B cell (primary cell): ENCODE measurements around the gene GKN1. TPM values are rescaled to one million over a fixed set of nuclear protein-coding genes. Genes with fewer than 3 reads are reported as not detected.

Source experiments
- ATAC-seq: fragments of 200-7000 bp; cut with Tn5 transposase; one replicate; pipeline ENCODE4 v1.10.0; 2021; ENCODE audit warnings: low read depth, mild to moderate bottlenecking, moderate number of reproducible peaks, moderate library complexity
- CTCF ChIA-PET: fragments of 350-600 bp; sonication (Branson Sonifier 250); formaldehyde crosslinking; loops from one replicate; lab custom pipeline; 2021; ENCODE audit warnings: antibody characterized with exemption, inconsistent platforms; lab: Charles Lee
- POLR2A ChIA-PET: fragments of 350-600 bp; sonication (Branson Sonifier 250); formaldehyde crosslinking; loops from one replicate; lab custom pipeline; 2021; ENCODE audit warnings: antibody characterized with exemption; lab: Charles Lee
- DNase-seq: peaks from one replicate; pipeline ENCODE4 v3.0.0; 2013
- H2AFZ ChIP-seq: 2 replicates; pipeline ENCODE4 v1.6.1; 2012; ENCODE audit warnings: mild to moderate bottlenecking, low read depth, low read length; ENCODE audit not compliant: insufficient read depth, poor library complexity, severe bottlenecking
- H3K27ac ChIP-seq, 2 donors: 1 replicate in 1 of 2; 2 replicates in 1 of 2; pipeline ENCODE4 v1.5.1; 2012 to 2013; ENCODE audit warnings: low read length in 2 of 2, mild to moderate bottlenecking in 2 of 2, moderate library complexity in 1 of 2
- H3K27me3 ChIP-seq, 4 experiments: fragments of 200-600 bp in 1 of 4; sonication (generic) in 1 of 4; replicated peaks in 1 of 4; 1 replicate in 2 of 4; 2 replicates in 2 of 4; pipeline versions ENCODE4 v1.6.1 to v1.7.0; 2013 to 2016; ENCODE audit warnings: low read length in 3 of 4, mild to moderate bottlenecking in 2 of 4, mixed read lengths in 1 of 4, moderate library complexity in 1 of 4; ENCODE audit not compliant: insufficient read depth in 4 of 4, control insufficient read depth in 3 of 4; ENCODE audit errors: control extremely low read depth in 1 of 4
- H3K36me3 ChIP-seq, 2 experiments: replicated peaks in 1 of 2; 1 replicate in 1 of 2; 2 replicates in 1 of 2; pipeline versions ENCODE4 v1.6.1 to v1.7.1; 2013; ENCODE audit warnings: low read length in 1 of 2; ENCODE audit not compliant: insufficient read depth in 2 of 2, control insufficient read depth in 1 of 2; ENCODE audit errors: control extremely low read depth in 1 of 2, extremely low read depth in 1 of 2
- H3K4me1 ChIP-seq, 2 donors: fragments of 200-600 bp in 1 of 2; sonication (generic) in 1 of 2; 1 replicate in 1 of 2; 2 replicates in 1 of 2; pipeline versions ENCODE4 v1.5.1 to v1.6.1; 2013 to 2017; ENCODE audit warnings: low read length in 2 of 2; ENCODE audit not compliant: control insufficient read depth in 2 of 2, insufficient read depth in 2 of 2
- H3K4me2 ChIP-seq: replicated peaks from 2 replicates; pipeline ENCODE3; 2012; ENCODE audit warnings: mild to moderate bottlenecking, low read depth, low read length; ENCODE audit not compliant: poor library complexity, severe bottlenecking
- H3K4me3 ChIP-seq, 5 experiments: fragments of 200-600 bp in 1 of 5; sonication (generic) in 1 of 5; 1 replicate in 3 of 5; 2 replicates in 2 of 5; pipeline versions ENCODE4 v1.5.1 to v1.7.0; 2011 to 2016; ENCODE audit warnings: low read length in 4 of 5, mild to moderate bottlenecking in 4 of 5, low read depth in 2 of 5, control low read depth in 1 of 5, moderate library complexity in 1 of 5; ENCODE audit not compliant: insufficient read depth in 1 of 5; ENCODE audit errors: control extremely low read depth in 1 of 5, extremely low read depth in 1 of 5
- H3K79me2 ChIP-seq: fragments of 200-600 bp; sonication (generic); one replicate; pipeline ENCODE4 v1.6.0; 2016; ENCODE audit warnings: low read length; ENCODE audit not compliant: control insufficient read depth, insufficient read depth
- H3K9ac ChIP-seq: fragments of 200-600 bp; sonication (generic); 2 replicates; pipeline ENCODE4 v1.6.1; 2017; ENCODE audit warnings: mild to moderate bottlenecking, low read length, moderate library complexity
- H3K9me3 ChIP-seq, 3 donors: one replicate each; pipeline versions ENCODE4 v1.6.1 to v1.7.1; 2013; ENCODE audit warnings: low read length in 2 of 3; ENCODE audit not compliant: control insufficient read depth in 2 of 3, insufficient read depth in 1 of 3; ENCODE audit errors: control extremely low read depth in 1 of 3
- H4K20me1 ChIP-seq: 2 replicates; pipeline ENCODE4 v1.6.0; 2012; ENCODE audit warnings: mild to moderate bottlenecking, low read length; ENCODE audit not compliant: insufficient read depth, control insufficient read depth, poor library complexity, severe bottlenecking
- H3K27ac Mint-ChIP-seq: one replicate; pipeline ENCODE4 v1.8.0; 2021; ENCODE audit warnings: mixed read lengths
- H3K27me3 Mint-ChIP-seq: one replicate; pipeline ENCODE4 v1.8.0; 2021; ENCODE audit warnings: mixed read lengths
- H3K4me1 Mint-ChIP-seq: one replicate; pipeline ENCODE4 v1.8.0; 2021; ENCODE audit warnings: mixed read lengths
- H3K4me3 Mint-ChIP-seq: one replicate; pipeline ENCODE4 v1.8.0; 2021; ENCODE audit warnings: mixed read lengths
- H3K9me3 Mint-ChIP-seq: one replicate; pipeline ENCODE4 v1.8.0; 2022; ENCODE audit warnings: mixed read lengths; ENCODE audit not compliant: insufficient read depth
- EZH2 ChIP-seq: IDR thresholded peaks from 2 replicates; pipeline ENCODE4 v1.6.1; 2012; ENCODE audit warnings: borderline replicate concordance, low read depth, mild to moderate bottlenecking, moderate library complexity, low read length; ENCODE audit not compliant: insufficient read depth, poor library complexity, severe bottlenecking
- WGBS: methylation state at CpG from one replicate; pipeline ENCODE4 v1.1.5; 2013; ENCODE audit warnings: missing lambda C conversion rate; ENCODE audit not compliant: insufficient coverage; 5-methylcytosine and 5-hydroxymethylcytosine counted together
- intact Hi-C: fragments of 100-400 bp; cut with micrococcal nuclease; formaldehyde crosslinking; loops from one replicate; pipeline ENCODE4 v1.10.0; 2022
- polyA plus RNA-seq: library from polyadenylated mRNA; depleted of rRNA; stranded (reverse); fragments of >200 nt; gene quantifications from 2 replicates; pipeline ENCODE4 v1.2.3, GENCODE V29; 2012
- total RNA-seq, 2 donors: library from RNA; stranded (reverse); fragments of 120-200 nt in 1 of 2; gene quantifications; 1 replicate in 1 of 2; 2 replicates in 1 of 2; pipeline versions ENCODE4 v1.2.3 to v1.2.4, GENCODE V29; 2013 to 2022
- TF ChIP-seq, protein P1 (sequence below): fragments of 200-600 bp; IDR thresholded peaks from one replicate; pipeline ENCODE4 v1.8.0; 2022; ENCODE audit warnings: antibody characterized with exemption, mild to moderate bottlenecking

GKN1 gene
- total and polyA plus RNA-seq, 2 donors (not counting 1 experiment from before 2014, with no cell fraction given) = not detected

DNA sequence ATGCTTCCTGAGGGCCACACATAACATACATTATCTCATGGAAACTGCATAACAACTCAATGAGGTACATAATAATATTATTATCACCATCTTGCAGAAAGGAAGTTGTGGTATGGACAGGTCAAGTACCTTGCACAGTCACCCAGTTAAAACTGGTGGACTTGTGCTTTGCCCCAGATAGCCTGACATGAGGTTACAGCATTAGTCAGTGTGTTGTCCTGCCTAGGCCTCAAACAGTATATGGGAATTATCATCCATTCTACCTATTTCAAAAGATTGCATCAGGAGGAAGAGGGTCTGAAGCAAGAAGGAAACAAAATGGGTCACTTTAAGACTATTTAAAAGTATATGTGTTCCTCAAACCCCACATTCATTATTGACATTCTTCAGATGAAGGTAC lies 33.2 kb downstream of the GKN1 start:
- Histone ChIP-seq H3K4me3 (no peak overlapping the region), H2AFZ (no peak overlapping the region), H3K4me1 (peaks cover 2 to 3% of the 10 kb centered on the region in 2 donors), H4K20me1 (no peaks in the 10 kb centered on the region), H3K9ac (no peak overlapping the region), H3K36me3 (no peaks in the 10 kb centered on the region), H3K27ac (no peak overlapping the region), H3K4me2 (no peak overlapping the region), H3K27me3 (peaks cover 0 to 13% (median 13%) of the 10 kb centered on the region in 4 experiments), H3K9me3 (no peaks in the 10 kb centered on the region), H3K79me2 (no peaks in the 10 kb centered on the region)
- Mint-ChIP-seq H3K27me3 (peaks cover 55% of the 10 kb centered on the region), H3K4me3 (no peak overlapping the region), H3K9me3 (no peaks in the 10 kb centered on the region), H3K27ac (no peak overlapping the region), H3K4me1 (peaks cover 3% of the 10 kb centered on the region)
- ATAC-seq (no peak), DNase-seq (no peak)
- ChIA-PET CTCF (no interaction called here), POLR2A (no interaction called here)
- TF ChIP-seq, protein P1, sequence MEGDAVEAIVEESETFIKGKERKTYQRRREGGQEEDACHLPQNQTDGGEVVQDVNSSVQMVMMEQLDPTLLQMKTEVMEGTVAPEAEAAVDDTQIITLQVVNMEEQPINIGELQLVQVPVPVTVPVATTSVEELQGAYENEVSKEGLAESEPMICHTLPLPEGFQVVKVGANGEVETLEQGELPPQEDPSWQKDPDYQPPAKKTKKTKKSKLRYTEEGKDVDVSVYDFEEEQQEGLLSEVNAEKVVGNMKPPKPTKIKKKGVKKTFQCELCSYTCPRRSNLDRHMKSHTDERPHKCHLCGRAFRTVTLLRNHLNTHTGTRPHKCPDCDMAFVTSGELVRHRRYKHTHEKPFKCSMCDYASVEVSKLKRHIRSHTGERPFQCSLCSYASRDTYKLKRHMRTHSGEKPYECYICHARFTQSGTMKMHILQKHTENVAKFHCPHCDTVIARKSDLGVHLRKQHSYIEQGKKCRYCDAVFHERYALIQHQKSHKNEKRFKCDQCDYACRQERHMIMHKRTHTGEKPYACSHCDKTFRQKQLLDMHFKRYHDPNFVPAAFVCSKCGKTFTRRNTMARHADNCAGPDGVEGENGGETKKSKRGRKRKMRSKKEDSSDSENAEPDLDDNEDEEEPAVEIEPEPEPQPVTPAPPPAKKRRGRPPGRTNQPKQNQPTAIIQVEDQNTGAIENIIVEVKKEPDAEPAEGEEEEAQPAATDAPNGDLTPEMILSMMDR = no peak
- TF ChIP-seq EZH2 = no peak
- intact Hi-C loops = no loop called here

- no peaks in the 10 kb centered on the region for H3K9me3 Mint-ChIP-seq
- TF ChIP-seq, protein P1 = no peak
- TF ChIP-seq EZH2 = no peak
- H3K4me3 ChIP-seq = no peak overlapping the region
- DNase-seq = no peak
- H3K36me3 ChIP-seq = no peaks in the 10 kb centered on the region
- no peak overlapping the region for H3K27ac Mint-ChIP-seq
- 78% methylated on average over 7 of the region's 8 CpGs for WGBS
- POLR2A ChIA-PET = no interaction called here
- CTCF ChIA-PET = interaction anchor here (0.6 to 0.7 kb wide), 3 partner anchors 18 to 786 kb away, joined by 3 read pairs; no protein-coding TSS in a partner anchor
- H3K9me3 ChIP-seq = no peaks in the 10 kb centered on the region
- peaks cover 0 to 31% (median 27%) of the 10 kb centered on the region in 4 experiments for H3K27me3 ChIP-seq
- no peak overlapping the region for H3K27ac ChIP-seq
- intact Hi-C loops = no loop called here
- H3K4me1 Mint-ChIP-seq = peaks cover 17% of the 10 kb centered on the region
- H2AFZ ChIP-seq = no peak overlapping the region
- H3K79me2 ChIP-seq = no peaks in the 10 kb centered on the region
- no peaks in the 10 kb centered on the region for H4K20me1 ChIP-seq
- no peak overlapping the region for H3K4me3 Mint-ChIP-seq
- peaks cover 19 to 20% of the 10 kb centered on the region in 2 donors for H3K4me1 ChIP-seq
- ATAC-seq = no peak
- no peak overlapping the region for H3K4me2 ChIP-seq
- no peak overlapping the region for H3K9ac ChIP-seq
- peaks cover 63% of the 10 kb centered on the region for H3K27me3 Mint-ChIP-seq
Observed at GRCh38 chr2:69010437-69011194, 36.2 kb downstream of the GKN1 start.
